ENCODE results near the gene HEY2.
"Not testable (repeated sequence)": the region's sequence is repeated elsewhere in the genome, so short reads cannot be mapped to it uniquely, and the experiment has no call there.

Gene HEY2

DNA sequence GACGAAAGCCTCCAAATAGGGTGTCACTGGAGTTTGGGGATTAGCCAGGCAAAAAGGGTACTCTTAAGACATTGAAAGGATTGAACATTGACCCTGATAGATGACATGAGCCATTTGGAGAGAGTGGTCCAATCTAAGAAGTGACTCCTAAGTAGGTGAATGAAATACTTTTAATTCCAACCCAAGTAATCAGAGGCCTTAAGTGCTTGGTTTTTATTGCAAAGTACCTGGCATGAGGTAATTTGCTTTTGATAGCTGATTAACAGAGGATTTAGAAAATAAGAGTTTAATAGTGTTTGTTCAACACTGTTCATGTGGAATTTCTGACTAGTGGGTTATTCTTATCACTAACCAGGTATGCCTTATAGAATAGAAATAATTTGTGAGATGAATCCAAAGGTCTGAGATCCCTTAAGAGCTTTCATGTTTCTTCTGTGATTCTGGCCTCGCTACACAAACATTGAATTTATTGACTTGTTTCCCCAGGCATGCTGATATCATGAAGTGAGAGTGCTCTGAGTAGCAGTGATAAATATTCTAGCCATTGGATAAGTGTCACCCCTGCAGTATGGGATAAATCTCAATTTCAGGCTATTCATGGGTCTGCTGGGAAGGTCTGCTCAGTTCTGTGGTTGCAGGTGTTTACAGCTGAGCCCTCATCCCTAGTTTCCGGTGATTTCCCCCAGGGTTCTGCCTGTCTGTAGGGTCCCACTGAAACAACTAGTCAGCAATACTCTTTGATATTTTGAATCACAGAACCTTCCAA is 47.9 kb downstream of the HEY2 start:
- no peak for DNase-seq

DNA sequence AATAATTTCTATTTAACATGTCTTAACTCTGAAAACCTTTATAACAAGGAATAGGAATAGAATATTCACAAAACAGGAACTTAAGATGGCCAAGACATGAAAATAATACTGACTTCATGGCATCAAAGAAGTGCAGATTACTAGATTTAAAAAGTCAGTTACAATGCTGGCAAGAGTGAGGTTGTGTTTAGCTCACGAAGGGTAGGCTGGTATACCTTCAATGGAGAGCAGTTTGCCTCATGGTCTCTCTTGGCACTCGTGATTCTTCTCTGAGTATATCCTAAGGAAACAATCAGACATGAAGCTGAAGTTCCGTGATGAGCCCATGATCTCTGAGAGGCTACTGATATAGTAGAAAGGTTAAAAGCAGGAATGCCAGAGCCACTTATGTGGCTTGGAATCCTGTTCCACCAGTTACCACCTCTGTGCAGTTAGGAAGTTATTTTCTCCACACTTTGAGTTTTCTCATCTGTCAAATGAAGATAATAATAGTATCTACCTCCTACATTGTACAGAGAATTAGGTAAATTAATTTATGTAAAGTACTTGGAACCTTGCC is 48.5 kb downstream of the HEY2 start:
- DNase-seq: peak; percentile 73

GRCh38 chr6:125798734-125799508 is 49.5 kb downstream of the HEY2 start:
- no peak for DNase-seq

DNA sequence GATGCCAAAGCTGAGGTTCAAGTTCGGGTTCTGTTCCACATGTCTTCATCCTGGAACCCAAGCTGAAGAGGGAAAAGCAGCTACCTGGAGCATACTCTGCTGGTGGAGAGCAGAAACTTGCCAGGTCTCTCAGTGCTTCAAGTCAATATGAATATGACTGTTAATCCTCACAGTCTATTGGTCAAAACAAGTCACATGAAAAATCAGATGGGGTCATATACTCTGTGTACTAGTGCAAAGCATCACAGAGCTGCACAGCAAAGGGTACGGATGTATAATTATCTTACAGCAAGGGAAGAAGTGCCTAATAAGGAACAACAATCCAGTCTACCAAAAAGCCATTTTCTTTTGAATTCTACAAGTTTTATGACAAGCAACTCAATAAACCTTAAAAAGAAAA is 53.0 kb downstream of the HEY2 start:
- no peak for DNase-seq

GRCh38 chr6:125802943-125803377 is 53.5 kb downstream of the HEY2 start:
- no peak for DNase-seq

- no peak for DNase-seq
Observed at GRCh38 chr6:125804264-125804663, 54.8 kb downstream of the HEY2 start.

DNA sequence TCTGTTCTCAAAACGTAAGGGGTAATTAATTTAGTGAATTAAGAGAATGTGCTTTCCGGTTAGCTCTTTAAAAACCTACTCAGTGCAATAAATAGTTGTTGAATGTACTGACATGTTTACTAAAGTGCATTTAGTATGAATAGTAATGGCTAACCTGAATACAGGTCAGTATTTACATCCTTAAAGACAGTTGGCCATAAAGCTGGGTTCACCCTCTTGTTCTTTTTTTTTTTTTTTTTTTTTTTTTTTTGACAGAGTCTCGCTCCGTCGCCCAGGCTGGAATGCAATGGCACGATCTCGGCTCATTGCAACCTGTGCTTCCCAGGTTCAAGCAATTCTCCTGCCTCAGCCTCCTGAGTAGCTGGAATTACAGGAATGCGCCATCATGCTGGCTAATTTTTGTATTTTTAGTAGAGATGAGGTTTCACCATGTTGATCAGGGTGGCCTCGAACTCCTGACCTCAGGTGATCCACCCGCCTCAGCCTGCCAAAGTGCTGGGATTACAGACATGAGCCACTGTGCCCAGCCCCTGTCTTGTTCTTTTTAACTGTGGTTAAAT is 55.5 kb downstream of the HEY2 start:
- not testable (repeated sequence) for DNase-seq

- no peak for DNase-seq
Observed at GRCh38 chr6:125806813-125807212, 57.4 kb downstream of the HEY2 start.

DNA sequence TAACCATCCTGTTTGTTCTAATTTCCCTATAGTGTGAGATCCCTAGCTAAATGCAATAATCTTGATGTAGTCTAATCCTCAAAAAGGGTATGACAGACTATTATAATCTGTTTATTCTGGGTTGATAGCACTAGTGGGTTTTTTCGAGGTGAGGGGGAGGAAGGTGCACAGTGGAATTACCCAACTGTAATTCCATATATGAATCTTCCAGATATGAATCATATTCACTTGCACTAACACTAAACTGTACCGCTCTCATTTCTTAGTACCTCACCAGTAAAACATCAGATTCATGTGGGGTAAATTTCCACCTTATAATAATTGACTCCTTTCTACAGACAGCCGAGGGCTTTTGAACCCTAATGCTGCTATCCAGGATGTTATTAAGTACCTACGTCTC is 57.9 kb downstream of the HEY2 start:
- DNase-seq: no peak

DNA sequence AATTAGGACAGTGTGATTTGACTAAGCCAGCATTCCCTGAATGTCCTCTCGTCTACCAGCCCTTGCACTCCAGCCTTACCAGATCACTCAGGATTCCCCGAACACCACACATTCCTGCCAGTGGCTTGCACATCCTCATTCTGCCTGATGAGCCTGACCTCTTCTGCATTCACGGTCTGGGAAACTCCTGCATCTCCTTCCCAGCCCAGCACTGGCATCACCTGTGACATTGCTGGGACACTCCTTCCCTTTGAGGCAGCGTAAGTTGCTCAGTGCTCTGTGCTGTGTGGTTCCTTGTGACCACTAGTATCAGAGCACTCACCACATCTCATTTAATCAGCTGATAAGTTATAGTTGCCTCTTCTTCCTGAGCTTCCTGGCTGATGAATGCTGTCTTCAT is 58.6 kb downstream of the HEY2 start:
- peak; percentile 92 for DNase-seq

DNA sequence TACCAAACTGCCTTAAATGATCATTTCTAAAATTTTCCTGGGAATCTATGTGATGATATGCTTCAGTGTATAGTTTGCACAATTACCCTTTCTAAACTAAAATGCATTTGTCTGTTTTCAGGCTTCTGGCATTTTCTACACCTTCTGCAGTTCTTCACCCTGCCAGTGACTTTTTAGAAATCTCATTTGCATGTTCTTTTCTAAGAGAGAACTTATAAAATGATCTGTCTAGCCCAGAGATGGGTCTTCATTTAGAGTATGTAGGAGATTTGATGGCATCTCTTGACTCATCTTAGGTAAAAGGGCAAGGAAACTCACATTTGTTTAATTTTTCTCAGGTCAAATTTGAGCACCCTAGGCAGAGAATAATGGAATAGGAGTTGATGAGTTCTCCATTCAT is 59.2 kb downstream of the HEY2 start:
- DNase-seq: no peak

GRCh38 chr6:125809570-125810170 is 60.2 kb downstream of the HEY2 start:
- DNase-seq: no peak

GRCh38 chr6:125810445-125810844 is 61.0 kb downstream of the HEY2 start:
- DNase-seq: no peak
